H54 (cell line): ENCODE data around the gene HOXA10.

Experiments
- DNase-seq: peaks from one replicate; pipeline ENCODE4 v3.0.0; 2011; ENCODE audit warnings: low spot score, mixed read lengths; ENCODE audit not compliant: insufficient read length
- FAIRE-seq: peaks from 3 replicates; lab custom pipeline; 2011; peaks lifted over from hg19 to GRCh38; lab: Jason Lieb, UNC
- POLR2A ChIP-seq: IDR thresholded peaks from 2 replicates; pipeline ENCODE4 v1.6.1; 2011; ENCODE audit warnings: low read depth, mild to moderate bottlenecking, low read length

Gene HOXA10

DNA sequence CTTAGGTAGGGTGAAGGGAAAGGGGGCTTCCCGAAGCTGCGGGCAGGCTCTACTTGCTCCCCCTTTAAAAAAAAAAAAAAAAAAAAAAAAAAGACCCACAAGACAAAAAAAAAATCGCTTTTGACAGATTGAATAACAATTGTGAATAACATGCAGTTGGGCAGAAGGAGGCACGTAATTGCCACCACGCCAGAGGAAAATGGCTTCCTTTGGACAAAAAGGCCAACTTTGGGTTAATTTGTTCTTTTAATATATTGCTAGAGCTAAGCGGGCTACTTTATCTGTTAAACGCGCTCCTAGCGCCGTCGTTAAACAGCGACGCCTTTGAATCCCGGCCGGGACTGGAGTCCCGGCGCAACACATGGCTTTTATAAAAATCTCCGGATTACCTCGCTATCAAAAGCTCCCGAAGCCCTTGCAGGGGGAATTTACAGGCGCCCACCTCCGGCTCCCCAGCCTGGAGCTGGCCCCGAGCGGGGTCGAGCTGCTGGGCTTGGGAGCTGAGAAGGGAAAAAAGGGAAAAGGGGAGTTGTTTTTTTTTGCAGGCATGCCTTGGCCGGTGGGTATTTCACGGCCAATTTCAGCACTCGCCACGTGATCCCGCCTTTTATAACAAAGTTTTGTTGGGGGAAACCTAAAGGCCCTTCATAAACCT is 9.7 kb upstream of the HOXA10 start:
- FAIRE-seq (no peak), DNase-seq (no peak)
- no peak for TF ChIP-seq POLR2A

DNA sequence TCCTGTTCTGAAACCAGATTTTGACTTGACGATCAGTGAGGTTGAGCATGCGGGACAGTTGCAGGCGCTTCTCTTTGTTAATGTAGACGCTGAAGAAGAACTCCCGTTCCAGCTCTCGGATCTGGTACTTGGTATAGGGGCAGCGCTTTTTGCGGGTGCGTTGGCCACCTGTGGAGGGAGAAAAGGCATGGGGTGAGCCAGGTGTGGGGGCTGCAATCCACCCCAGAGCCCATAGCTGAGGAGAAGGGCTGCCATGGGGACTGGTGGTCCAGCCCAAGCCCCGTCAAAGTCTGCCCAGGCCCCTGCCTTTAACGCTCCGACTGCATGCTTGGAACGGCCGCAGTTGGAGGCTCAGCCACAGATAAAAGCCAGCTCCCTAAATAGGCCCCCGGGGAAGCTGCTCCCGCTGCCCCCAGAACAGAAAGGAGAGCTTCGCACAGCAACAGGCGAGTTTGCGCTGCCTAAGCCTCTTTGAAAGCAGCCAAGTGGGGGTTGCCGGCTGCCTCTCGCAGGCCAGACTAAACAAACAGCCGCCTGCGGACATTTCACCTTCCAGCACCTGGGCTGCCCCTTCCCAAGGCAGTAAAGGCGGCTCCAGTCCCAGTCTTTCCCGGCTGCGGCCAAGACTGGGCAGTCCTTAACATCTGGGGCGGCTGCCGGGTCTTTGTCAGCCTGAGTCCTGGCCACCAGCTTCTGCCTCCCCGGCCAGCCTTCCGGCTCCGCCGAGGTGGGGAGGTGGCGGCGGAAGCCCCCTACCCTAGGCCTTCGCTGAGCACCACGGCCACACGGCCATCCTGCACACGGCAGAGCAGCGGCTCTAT is 9.0 kb upstream of the HOXA10 start:
- DNase-seq (no peak), FAIRE-seq (no peak)
- no peak for TF ChIP-seq POLR2A

DNA sequence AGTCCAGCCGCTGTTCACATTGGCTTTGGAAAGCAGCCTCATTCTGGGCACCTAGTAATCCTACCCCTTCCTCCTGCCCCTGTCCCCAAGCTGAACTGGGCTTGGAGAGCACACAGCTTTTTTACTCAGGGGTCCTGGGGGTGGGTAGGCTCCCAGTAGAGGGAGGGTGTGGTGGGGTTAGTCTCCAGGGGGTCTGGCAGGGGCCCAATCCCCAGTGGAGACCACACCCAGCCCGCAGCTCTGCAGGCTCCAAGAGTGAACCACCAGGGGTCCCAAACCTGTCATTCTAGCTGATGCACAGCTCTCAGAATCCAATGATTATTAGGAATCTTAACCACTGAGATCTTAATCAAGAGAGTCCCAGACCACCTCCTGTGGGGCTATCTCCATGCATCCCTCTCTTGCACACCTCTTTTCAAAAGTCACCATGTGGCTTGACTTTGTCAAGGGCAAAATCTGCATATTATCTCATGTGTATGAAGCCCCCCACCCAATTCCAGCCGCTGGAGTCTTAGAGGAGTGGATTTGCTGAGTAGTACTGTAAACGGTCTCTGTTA is 8.2 kb upstream of the HOXA10 start:
- FAIRE-seq = no peak
- no peak for DNase-seq
- TF ChIP-seq POLR2A = no peak

DNA sequence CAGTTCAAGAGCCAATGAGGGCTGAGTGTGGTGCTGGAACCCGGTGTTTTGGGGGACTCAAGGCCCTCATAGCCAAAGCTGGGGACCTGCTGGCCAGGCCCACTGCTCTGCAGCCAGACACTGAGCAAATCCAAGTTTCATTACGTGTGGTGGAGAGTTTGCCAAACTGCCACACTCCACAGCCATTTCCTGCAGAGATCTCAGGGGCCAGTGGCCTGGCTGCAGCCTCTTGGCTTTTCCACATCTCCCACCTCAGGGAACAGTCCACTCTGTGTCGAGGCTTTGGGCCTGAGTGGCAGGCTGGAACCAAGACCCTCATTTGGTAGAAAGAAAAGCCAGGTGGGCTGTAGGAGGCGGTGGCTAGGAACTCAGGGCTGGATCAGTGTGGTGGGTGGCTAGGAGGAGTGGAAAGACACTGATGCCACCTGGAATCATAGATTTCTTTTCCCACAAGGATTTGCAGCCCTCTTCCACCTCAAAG is 7.7 kb upstream of the HOXA10 start:
- TF ChIP-seq POLR2A = no peak
- FAIRE-seq (no peak), DNase-seq (no peak)

DNA sequence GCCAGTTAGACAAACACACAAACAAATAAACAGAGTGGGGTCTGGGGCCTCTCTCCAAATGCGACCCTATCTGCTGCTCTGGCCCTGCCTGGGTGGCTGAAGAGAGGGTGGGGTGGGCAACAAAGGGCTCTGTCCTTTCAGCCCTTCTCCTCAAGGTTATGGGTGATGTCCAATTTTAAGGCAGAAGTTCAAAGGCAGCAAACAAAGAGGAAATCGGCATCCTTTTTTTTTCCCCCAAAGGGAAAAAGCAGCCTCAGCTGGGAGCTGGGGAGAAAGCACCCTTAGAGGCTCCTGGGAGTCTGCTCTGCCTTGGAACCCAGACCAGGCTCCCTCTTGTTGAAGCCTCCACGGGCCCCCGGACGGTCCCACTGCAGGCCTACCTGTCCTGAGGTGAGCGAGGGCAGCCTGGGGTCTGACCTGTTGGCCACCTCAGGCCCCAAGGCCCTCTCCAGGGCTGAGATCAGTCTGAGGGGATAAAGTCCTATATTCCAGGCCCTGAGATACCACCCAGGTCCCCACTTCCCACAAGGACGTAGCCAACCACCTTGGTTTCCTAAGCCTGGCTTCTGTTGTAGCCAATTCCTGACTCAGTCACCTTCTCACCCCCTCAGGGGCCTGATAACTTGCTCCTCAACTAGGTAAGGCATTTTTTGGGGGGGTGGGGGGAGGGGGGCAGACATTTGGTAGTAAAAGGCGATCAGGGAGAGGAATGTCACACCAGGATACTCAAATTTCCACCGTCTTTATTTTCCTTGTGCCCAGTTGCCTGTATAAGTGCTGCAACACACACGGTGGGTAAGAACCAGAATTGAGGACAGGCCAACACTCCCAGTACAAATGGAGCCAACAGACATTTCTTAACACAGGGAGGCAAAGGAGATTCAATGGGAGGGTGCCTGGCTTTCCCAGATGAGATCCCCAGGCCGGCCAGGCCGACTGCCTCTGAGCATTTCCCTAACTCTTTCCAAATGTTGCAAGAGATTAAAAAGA is 6.6 kb upstream of the HOXA10 start:
- FAIRE-seq = no peak
- DNase-seq = no peak

DNA sequence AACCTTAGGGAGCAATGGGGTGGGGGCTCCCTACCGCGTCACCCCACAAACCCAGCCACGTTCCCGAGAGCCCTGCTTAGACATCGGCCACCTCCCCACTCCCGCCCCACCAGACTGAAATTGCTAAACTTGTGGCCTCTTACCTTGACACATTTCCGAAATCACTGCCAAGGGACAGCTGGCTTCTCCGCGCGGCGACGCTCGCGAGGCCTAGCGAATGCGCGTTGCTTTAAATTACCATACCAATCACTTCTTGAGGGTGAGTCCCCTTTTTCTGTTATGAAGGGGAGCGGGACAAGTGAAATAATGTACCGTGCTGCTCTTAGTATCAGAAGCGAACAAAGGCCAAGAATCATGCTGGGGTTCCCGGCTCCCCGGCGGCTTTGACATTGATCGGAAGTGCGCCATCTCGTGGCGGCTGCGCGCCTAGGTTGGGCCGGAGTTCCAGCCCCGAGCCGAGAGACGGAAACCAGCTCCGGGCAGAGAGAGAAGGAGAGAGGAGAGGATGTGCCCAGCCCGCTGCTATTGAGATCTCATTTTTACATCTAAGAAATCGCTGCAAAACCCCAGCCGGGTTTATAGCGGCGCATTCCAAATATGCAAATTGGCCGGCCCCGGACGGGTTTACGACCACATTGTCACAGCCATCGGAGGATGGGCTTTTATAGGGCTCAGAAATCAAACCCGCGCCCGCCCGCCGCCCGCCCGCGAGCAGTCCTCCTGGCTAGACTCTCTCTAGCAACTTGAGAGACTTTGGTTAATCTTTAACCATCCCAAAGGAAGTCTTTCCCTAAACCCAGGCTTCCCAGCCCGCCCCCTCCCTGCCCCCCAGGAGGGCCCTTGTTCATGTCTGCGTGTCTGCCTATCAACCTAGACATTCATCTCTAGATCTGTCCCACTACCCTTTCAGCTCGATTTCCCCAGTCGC is 5.6 kb upstream of the HOXA10 start:
- no peak for TF ChIP-seq POLR2A
- DNase-seq (peak; percentile 99), FAIRE-seq (no peak)

More for the DNA sequence above, 6.6 kb upstream of the HOXA10 start:
- TF ChIP-seq POLR2A = no peak

DNA sequence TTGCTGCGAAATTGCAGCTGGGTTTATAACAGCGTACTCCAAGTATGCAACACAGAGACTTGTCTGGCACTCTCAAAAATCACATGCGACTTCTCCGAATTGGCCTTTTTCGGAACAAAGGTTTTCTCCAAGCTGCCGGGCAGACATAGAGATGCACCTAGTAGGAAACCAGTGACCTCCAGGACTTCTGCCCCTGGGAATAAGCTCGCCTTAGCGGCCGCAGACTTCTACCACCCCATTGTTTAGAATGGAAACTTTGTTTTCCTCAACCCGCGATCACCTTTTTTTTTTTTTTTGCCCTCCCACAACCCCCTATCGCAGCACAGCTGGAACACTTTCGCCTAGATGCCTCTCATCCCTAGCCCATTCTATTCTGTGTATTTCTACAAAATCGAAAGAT is 4.9 kb upstream of the HOXA10 start:
- TF ChIP-seq POLR2A = no peak
- FAIRE-seq (no peak), DNase-seq (no peak)

DNA sequence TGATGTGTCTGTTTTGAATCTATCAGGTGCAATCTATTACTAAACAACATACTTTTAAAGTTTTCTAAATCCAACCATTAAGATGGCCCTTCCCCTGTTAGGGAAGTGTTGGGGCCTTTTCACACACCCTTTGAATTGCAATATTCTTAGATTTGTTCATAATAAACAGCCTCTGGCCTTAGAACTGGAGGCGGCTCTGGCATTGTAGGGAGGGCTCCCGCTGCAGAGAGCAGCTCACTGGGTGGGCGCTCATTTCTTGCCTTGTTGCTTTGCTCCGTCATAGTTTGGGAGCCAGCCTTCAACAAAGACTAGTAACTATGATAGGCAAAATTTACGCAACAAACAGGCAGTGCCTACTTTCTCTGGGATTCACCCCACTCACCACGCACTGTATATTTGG is 4.2 kb upstream of the HOXA10 start:
- TF ChIP-seq POLR2A = no peak
- no peak for DNase-seq
- FAIRE-seq = no peak

DNA sequence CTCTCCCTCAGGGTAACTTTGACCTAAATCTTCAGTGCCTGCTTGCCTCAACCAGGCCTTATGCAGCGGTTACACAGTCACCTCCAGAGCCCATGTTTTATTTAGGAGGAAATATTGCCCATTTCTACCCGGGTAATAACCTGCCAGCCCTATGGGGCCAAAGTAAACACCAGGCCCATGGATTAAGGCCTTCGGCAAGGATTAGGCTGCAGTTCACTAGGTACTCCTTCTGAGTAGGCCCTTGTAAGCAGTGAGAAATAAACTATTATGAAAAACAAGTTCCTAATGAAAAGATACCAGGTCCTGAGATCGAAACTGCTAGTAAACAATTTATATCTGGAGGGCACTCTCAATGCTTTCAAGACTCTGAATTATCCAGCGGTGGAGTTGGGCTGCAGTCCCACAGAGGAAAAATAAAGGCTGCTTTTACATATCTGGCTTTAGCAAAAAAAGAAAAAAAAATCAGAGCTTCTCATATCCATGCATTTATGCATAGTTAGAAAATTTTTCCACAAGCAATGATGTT is 3.7 kb upstream of the HOXA10 start:
- DNase-seq = no peak
- FAIRE-seq = no peak
- no peak for TF ChIP-seq POLR2A

DNA sequence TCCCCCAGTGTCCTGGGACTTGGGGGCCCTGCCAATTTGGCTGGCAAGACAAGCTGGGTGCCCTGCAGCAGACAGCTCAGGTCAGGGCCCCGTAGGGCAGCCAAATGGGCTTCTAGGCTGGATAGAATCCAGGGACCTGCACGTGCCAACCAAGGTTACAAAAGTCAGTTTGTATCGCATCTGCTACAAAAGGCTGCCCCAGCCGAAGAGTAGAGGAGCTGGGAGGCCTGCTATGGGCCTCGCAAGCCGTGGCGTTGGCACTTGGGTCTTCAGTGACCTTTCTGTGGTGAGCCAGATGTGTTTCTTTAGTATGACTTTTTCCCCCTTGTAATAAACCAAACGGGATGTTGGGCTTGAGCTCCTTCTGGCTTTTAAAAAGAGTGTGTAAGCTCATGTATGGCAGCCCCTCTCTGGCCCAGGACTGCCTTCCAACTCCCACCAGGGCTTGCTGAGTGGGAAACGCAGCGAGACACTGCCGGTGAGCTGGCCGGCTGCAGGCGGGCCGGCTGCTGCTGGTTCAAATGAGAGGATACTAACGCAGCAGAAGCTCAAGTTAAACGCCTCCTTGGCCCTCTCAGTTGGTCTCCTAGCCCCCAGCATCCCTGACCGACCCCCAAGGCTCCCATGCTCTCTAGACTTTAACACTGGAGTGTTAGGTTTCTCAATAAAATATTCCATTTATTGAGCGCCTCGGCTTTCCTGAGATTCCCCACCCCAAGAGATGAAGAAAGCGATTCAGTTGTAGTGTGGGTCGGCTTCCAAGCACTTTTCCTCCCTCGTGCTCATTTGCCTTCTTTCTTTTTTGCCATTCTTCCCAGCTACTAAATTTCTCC is 3.1 kb upstream of the HOXA10 start:
- TF ChIP-seq POLR2A = no peak
- FAIRE-seq = no peak
- no peak for DNase-seq

DNA sequence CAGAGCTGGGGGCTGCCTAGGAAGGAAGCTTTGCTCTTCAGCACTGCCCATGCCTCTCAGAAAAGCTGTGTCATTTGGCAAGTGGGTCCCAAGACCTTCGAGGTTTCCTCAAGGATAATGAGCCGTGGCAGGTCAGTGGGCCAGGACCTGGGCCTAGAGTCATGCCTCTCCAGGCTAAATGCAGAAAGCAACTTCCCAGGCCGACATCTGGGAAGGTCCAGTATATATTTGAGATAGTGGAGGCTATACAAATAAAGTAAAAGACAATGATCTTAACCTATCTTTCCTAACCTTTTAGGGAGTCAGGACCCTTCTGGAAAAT is 2.4 kb upstream of the HOXA10 start:
- no peak for DNase-seq
- TF ChIP-seq POLR2A = no peak
- no peak for FAIRE-seq
